ENCODE measurements around the gene SPIRE2. TPM values are rescaled to one million over a fixed set of nuclear protein-coding genes. Genes with fewer than 3 reads are reported as not detected.

The SPIRE2 gene
- total and polyA plus RNA-seq, 2 of the 13 experiments (the other 11 are each of a cell fraction or from before 2014, with no cell fraction given) = 13.3 to 37.5 TPM

GRCh38 chr16:89917773-89918452, 89.6 kb downstream of the SPIRE2 start (continued):
- peak; percentile 95 for TF ChIP-seq BRF2 (CRISPR knock-in tag; IDR thresholded peaks at IDR 0.05)
- TF ChIP-seq ZNF75D (CRISPR knock-in tag; IDR thresholded peaks at IDR 0.05; ENCODE audit: borderline replicate concordance) = no peak
- TF ChIP-seq KLF12 (CRISPR knock-in tag; IDR thresholded peaks at IDR 0.05; ENCODE audit: borderline replicate concordance) = peak; percentile 99
- TF ChIP-seq FLYWCH1 (CRISPR knock-in tag; IDR thresholded peaks at IDR 0.05) = no peak
- peak; percentile 99 for TF ChIP-seq ETS1 (CRISPR knock-in tag; IDR thresholded peaks at IDR 0.05)
- peak; percentile 93 for TF ChIP-seq NAIF1 (CRISPR knock-in tag; IDR thresholded peaks at IDR 0.05; ENCODE audit: borderline replicate concordance)
- TF ChIP-seq CC2D1A (CRISPR knock-in tag; IDR thresholded peaks at IDR 0.05) = peak; percentile 71; the same call in 1 of the 2 replicates
- peak; percentile 99 for TF ChIP-seq ZNF772 (CRISPR knock-in tag; IDR thresholded peaks at IDR 0.05)
- no peak; the same call in 1 of the 2 replicates for TF ChIP-seq CENPBD1 (CRISPR knock-in tag; IDR thresholded peaks at IDR 0.05; ENCODE audit: borderline replicate concordance, low read depth)
- TF ChIP-seq ZNF207 (IDR thresholded peaks at IDR 0.05; ENCODE audit: borderline replicate concordance) = no peak
- TF ChIP-seq HOXA3 (CRISPR knock-in tag; IDR thresholded peaks at IDR 0.05) = peak; percentile 98
- TF ChIP-seq RELA (CRISPR knock-in tag; IDR thresholded peaks at IDR 0.05) = no peak; the same call in 1 of the 2 replicates
- peak; percentile 99 for TF ChIP-seq ZNF589 (CRISPR knock-in tag; conservative IDR thresholded peaks at IDR 0.05)
- TF ChIP-seq AGO1 (IDR thresholded peaks at IDR 0.05; ENCODE audit: low read depth, low read length, poor library complexity, severe bottlenecking) = peak; percentile 84
- TF ChIP-seq GTF2F1 (IDR thresholded peaks at IDR 0.05; ENCODE audit: low read length) = no peak
- TF ChIP-seq ZKSCAN8 (CRISPR knock-in tag; IDR thresholded peaks at IDR 0.05; ENCODE audit: borderline replicate concordance) = peak; percentile 97
- TF ChIP-seq EHMT2 (IDR thresholded peaks at IDR 0.05; ENCODE audit: borderline replicate concordance, low read depth, low read length) = no peak
- TF ChIP-seq RFX1 (IDR thresholded peaks at IDR 0.05) = no peak
- peak; percentile 92; the same call in 1 of the 2 replicates for TF ChIP-seq ZNF660 (CRISPR knock-in tag; IDR thresholded peaks at IDR 0.05; ENCODE audit: borderline replicate concordance, low read depth)
- TF ChIP-seq MAX (IDR thresholded peaks at IDR 0.05) = no peak
- TF ChIP-seq ZNF7 (CRISPR knock-in tag; IDR thresholded peaks at IDR 0.05) = peak; percentile 50; the same call in 1 of the 2 replicates
- peak; percentile 99 for TF ChIP-seq ZNF607 (CRISPR knock-in tag; IDR thresholded peaks at IDR 0.05; ENCODE audit: borderline replicate concordance)
- TF ChIP-seq ATF5 (CRISPR knock-in tag; IDR thresholded peaks at IDR 0.05; ENCODE audit: low read depth) = peak; percentile 97

Measured in HepG2 (cell line).